Measurements from ENCODE around the gene NTN3. TPM values are rescaled to one million over a fixed set of nuclear protein-coding genes. Genes with fewer than 3 reads are reported as not detected.
"Not testable (repeated sequence)": the region's sequence is repeated elsewhere in the genome, so short reads cannot be mapped to it uniquely, and the experiment has no call there.

The NTN3 gene
- 0.44 TPM for polyA plus RNA-seq (2012; ENCODE audit: insufficient read depth, insufficient read length)

DNA sequence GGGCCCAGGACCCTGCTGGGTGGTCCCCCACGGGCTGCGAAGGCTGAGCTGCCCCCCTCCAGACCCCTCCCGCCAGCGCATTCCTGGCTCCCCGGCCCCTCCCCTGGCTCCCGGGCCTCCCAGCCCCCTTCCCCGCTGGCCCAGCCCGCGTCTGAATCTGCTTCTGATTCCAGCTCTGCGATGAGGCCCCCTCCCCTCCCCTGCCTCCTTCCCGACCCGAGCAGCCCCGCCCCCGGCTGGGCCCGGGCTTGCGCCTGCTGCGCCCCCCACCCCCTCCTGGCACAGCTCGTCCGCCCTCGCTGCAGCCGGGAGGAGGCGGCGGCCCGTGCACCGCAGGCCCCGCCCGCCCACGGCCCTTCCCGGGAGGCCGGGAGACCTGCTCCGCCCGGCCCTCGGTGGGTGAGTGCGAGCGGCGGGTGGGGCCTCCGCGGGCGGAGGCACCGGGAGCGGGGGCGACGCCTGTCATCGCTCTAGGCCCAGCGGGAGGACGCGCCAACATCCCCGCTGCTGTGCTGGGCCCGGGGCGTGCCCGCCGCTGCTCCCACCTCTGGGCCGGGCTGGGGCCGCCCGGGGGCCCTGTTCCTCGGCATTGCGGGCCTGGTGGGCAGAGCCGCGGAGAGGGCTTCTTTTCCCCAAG, at the start of gene NTN3:
TSS of gene NTN3 (plus strand) at position 282 of the 637 bp plus-strand sequence. CDS start 405 bp downstream, outside the sequence.
- DNase-seq (ENCODE audit: low read depth, low spot score), result no peak
- no peak within 1 kb of the TSS for H3K4me3 ChIP-seq (ENCODE audit: low read length)

DNA sequence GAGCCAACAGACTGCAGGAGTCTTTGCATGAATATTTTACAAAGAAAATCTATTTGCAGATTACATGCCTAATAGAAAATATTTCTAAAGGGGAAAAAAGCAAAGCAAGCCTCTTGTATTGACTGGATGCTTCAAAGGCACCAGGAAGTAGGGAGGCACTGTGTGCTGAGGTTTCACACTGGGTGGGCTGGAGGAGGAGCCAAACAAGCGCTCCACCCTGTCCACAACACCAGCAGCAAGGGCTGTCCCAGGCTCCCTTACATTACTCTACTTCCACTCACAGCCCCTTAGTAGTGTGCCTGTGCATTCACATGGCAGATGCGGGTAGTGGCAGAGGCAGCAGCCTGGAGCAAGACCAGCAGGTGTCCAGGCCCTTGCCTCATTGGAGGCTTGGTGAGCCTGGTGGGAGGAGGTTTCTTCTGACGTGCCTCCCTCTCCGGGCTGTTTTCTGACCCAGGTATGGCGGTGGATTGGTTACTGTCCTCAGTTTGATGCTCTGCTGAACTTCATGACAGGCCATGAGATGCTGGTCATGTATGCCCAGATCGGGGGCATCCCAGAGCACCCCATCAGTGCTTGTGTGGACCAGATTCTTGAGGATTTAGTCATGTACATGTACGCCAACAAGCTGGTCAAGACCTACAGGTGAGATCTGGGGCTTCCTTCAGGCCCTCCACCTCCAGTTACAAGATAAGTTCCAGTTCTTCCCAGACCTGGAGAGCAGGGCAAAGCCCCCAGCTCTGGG, 48.8 kb upstream of the NTN3 start:
- no peak overlapping the region for H3K4me3 ChIP-seq (ENCODE audit: low read length)
- DNase-seq (ENCODE audit: low read depth, low spot score), result no peak

DNA sequence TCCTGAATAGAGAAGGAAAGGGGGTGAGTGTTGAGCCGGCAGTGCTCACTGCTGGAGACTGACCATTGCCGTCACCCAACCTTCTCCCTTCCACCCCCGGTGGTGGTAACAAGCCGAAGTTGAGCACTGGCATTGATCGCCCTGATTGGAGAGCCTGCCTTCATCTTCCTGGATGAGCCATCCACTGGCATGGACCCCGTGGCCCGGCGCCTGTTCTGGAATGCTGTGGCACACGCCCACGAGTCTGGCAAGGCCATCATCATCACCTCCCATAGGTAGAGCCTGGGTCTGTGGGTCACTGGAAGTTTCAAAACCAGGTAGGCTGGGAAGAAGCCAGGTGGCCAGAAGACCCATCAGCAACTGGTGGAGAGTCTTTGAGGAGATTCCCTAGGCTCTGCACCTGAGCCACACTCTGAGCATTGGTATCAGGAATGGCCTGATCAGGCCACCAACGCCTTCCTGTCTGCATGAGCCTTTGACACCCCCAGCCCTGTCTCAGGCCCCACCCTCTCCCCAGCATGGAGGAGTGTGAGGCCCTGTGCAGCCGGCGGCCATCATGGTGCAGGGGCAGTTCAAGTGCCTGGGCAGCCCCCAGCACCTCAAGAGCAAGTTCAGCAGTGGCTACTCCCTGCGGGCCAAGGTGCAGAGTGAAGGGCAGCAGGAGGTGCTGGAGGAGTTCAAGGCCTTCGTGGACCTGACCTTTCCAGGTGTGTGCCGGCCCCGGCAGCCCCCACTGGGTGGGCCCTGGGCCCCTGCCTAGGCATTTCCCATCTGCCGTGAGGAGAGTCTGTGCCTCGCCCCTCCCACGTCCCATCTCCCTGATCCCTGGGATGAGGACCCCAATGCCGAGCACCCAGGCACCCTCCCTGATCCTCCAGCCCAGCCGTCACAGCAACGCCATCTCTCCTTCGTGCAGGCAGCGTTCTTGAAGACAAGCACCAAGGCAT, 46.8 kb upstream of the NTN3 start:
- no peak for DNase-seq (ENCODE audit: low read depth, low spot score)

DNA sequence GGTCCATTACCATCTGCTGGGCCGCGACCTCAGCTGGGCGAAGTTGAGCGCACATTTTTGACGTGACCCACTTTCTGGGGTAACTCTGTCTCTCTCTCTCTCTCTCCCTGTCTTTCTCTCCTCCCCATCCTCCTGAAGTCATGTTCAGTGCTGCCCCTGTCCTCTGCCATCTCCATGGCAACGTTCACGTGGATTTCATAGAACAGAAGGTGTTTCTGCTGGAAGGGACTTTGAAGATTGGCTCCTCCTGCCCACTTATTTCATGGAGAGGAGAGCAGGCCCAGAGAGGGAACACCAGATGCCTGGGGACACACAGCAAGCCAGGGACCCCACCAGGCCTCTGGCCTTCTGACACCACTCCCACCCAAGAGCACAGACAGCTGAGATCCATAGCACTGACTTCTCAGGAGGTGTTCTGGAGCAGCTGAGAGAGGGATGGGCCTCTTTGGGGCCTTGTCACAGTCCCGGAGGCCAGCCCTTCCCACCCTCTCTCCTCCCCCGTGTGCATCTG, 46.0 kb upstream of the NTN3 start:
- no peak for DNase-seq (ENCODE audit: low read depth, low spot score)
- no peak overlapping the region for H3K4me3 ChIP-seq (ENCODE audit: low read length)

More for the DNA sequence above, 46.8 kb upstream of the NTN3 start:
- H3K4me3 ChIP-seq (ENCODE audit: low read length), result no peak overlapping the region

DNA sequence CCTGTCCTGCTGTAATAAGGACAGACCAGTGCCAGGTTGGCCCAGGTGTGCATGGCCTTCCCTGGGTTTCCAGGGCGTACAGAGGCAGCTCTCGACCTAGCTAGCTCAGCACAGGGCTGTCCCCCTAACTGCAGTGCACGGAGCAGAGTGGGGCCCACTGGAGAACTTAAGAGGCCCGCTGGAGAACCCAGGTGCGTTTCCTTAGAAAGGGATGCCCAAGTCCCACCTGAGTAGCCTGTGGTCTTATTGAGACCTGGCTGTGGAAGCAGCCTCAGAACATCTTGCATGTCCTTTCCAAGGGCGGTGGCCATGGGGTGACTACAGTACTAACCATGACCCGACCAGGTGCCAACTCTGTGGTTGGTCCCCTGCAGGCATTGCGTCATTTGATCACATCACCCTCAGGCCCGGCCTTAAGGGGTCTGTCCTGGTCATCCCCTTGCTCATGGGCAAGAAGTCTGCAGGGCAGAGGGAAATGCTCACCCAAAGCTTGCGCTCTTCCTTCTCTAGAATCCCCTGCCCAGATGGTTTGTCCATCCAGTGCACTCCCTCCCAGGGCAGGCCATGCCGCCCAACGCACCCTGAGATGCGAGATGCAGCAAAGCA, 45.2 kb upstream of the NTN3 start:
- DNase-seq (ENCODE audit: low read depth, low spot score), result no peak
- H3K4me3 ChIP-seq (ENCODE audit: low read length), result no peak overlapping the region

DNA sequence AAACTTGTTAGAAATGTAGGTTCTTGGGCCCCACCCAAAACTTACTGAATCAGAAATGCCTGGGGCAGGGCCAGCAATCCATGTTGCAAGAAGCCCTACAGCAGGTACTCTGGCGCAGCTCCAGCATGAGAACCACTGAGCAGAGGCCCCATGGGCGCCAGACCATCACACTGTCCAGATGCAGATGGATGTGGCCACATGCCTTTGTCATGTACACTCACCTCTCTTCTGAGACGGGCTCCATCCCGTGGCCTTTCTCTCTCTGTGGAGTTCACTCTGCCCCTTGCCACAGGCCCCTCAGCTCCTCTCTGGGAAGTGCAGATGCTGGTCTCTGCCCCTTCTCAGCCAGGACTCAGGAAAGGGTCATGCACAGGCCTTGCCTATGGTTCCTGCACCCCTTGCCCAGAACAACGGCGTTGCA, 44.1 kb upstream of the NTN3 start:
- H3K4me3 ChIP-seq (ENCODE audit: low read length), result no peak overlapping the region
- no peak for DNase-seq (ENCODE audit: low read depth, low spot score)

DNA sequence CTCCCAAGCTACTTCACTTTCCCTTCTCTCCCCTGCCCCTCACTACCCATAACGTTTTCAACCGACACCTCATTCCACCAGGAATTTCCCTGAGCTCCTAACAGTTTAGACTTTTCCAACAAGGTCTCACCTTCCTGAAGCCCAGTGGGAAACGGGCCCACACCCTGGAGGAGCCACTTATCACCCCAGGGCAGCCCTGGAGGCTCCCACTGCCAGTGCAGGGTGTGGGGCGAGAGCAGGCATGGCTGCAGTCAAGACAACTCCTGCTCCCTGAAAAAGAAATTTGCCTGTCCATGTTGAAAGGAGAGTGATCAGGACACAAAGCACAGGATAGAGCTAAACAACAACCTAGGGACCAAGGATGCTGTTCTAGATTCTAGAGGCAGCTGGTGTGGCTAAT, 43.6 kb upstream of the NTN3 start:
- no peak overlapping the region for H3K4me3 ChIP-seq (ENCODE audit: low read length)
- DNase-seq (ENCODE audit: low read depth, low spot score), result no peak

DNA sequence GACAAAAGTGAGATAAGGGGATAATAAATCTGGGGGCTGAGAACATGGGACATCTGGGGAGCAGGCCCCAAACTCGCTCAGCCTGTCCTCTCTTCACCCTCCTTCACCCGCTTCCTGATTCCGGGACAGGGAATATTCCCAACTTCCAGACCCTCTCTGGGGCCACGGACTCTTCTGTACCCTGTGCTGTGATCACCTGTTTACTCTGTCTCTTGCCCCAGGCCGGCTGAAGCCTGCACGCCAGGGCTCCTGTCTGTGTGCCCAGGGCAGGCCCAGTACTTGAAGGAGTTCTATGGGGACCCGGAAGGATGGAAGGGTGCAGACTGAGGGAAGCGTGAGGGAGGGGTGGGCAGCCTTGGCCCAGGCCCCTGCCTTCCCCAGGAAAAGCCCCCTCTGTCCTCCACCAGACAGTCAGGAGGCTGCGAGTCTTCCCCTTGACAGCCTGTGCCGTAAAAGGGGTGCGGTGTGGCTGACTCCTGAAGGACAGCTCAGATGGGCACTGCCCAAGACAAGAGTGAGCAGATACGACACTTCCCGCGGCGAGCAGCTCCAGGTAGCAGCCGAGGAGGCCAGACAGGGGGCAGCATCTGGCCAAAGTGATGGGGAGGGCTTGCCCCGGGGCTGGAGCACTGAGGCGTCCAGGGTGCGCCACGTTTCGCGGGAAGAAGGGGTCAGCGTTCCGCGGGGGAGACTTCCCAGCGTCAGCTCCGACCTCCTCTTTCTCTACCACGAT, 42.9 kb upstream of the NTN3 start:
- peak overlapping the region; percentile 71 for H3K4me3 ChIP-seq (ENCODE audit: low read length)
- no peak for DNase-seq (ENCODE audit: low read depth, low spot score)

DNA sequence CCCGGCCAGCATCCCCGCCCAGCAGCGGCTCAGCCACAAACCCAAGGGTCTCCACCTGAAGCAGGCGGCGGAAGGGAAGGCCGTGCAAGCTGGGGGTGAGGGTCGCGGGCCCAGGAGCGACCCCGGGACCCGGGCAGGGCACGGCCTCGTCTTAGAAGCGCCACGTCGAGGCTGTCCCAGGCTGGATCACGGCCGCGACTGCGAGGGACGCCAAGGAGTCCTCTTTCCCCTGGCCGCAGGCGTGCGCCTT, 42.4 kb upstream of the NTN3 start:
- no peak for DNase-seq (ENCODE audit: low read depth, low spot score)
- peak overlapping the region; percentile 71 for H3K4me3 ChIP-seq (ENCODE audit: low read length)

DNA sequence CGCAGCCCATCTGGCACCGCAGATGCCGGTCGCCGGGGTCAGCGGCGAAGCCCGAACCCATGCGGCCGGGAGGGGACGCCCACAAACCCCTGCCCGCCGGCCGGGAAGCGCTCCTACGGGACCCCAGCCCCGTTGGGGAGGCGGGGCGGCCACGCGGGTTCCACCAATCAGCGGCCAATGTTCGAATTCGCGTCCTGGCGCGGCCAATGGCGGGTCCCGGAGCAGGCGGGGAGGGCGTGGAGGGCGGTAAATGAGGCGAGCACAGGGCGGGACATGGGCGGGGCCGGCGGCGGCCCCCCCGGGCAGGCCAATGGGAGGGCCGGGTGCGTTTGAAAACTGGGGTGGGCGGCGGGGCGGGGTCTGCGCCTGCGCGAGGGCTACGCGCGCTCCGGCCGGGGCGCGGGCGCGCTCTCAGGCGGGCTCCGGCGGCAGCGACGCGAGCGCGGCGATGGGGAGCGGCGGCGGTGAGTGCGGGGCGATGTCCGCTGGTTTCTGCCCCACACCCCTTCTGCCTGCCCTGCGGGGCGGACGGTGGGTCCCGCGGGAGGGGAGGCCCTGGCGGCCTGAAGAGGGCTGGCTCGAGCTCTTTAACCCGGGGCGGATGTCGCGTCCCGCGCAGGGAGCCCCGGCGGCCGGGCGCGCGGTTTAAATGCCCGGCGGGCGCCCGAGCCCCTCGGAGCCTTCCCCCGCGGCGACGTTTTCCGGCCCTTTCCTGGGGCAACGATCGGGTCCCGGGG, 41.9 kb upstream of the NTN3 start, which contains the start of gene CCNF:
TSS of gene CCNF (plus strand) at position 414 of the 737 bp plus-strand sequence. CDS start at position 449, 35 bp downstream.
- DNase-seq (ENCODE audit: low read depth, low spot score), result peak; percentile 92

DNA sequence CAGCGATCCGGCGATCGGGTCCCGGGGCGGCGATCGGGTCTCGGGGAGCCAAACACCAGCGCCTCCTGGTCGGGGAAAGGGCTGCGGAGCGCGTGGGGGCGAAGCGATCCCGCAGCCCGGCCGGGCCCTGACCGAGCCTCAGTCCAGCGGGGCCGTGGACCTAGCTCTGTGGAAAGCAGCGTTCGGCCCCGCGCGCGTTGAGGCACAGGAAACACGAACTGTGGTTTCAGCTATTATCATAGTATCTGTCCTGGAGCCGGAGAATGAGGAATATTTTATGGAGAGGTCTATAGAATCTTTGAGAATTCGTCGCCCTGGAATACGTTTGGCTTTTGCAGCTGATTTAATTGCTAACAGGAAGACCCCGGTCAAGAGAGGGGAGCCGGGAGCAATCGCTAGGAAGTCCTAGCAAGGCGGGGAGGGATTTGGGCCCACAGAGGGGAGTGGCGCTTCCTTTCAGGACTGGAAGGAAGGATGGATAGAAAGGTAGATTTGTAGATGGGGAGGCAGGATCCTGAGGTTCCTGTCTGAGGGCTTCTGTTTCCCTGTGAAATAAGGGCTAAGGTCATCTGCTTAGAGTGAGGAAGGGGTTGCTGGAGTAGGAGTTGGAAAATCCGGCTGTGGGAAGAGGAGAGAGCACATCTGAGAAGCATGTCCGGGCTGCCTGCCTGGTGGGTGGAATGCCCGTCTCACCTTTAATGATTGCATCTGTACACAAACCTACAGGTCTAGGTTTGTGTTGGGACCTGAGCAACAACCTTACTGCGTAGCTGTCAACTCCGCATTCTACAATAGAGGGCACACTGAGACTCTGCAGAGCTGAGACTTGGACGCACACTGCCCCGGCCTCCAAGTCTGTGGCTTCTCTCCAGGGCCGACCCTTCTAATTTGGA, 41.1 kb upstream of the NTN3 start:
- DNase-seq (ENCODE audit: low read depth, low spot score), result no peak
- H3K4me3 ChIP-seq (ENCODE audit: low read length), result peak overlapping the region; percentile 91

More for the DNA sequence above, 41.9 kb upstream of the NTN3 start, which contains the start of gene CCNF:
- H3K4me3 ChIP-seq (ENCODE audit: low read length), result peak within 1 kb of the TSS; percentile 91

DNA sequence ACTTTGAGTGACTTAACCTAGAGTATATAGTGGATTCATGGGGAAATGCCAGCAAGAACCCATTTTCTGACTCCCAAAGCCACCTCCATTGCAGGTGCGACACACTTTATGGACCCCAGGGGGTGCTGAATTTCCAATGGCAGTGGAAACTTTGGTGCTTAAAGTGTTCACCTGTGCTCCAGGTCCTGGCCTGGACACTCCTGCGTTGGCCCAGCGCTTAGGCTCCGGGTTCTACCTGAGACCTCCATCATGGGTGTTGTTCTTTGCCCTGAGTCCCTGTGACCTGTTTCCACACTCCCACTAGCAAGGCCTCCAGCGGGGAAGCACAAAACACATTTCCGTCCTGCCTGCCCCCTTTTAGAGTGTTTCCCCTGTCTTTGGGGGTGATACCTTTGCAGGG, 38.8 kb upstream of the NTN3 start:
- DNase-seq (ENCODE audit: low read depth, low spot score), result no peak
- no peak overlapping the region for H3K4me3 ChIP-seq (ENCODE audit: low read length)

DNA sequence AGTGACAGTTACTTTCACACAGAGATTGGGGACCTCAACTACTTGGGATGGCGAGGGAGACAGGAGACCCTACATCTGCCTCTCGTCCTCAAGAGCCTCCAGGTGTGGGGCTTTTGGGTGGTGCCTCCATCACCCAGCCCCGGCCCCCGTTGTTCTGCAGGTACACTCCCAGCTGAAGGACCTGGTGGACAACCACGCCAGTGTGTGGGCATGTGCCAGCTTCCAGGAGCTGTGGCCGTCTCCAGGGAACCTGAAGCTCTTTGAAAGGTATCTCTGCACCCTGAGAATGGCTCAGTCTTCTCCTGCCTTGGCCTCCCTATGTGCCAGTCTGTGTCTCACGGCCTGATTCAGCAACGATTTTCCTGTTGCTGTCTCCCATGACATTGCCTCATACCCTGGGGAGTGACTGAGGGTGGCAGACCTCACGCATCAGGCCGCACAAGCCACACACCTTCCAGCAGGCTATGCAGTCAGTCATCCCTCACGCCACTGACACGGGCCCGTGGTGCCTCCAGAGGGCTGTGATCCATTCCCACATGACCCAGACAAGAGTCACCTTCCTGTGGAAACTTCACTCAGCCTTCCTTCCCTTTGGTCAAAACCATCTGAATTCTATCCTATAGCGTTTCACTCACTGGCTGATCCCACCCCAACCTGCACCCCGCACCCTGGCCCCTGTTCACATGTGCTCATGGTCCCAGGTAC, 38.1 kb upstream of the NTN3 start:
- H3K4me3 ChIP-seq (ENCODE audit: low read length), result no peak overlapping the region
- no peak for DNase-seq (ENCODE audit: low read depth, low spot score)

DNA sequence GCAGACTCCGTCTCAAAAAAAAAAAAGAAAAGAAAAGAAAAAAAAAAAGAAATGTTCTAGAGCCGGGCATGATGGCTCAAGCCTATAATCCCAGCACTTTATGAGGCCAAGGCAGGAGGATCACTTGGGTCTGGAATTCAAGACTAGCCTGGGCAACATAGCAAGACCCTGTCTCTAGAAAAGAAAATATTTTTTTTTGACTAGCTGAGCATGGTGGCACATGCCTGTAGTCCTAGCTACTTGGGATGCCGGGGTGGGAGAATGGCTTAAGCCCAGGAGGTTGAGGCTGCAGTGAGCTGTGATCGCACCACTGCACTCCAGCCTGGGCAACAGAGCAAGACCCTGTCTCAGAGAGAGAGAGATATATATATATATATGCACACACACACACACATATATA, 35.9 kb upstream of the NTN3 start:
- DNase-seq (ENCODE audit: low read depth, low spot score), result not testable (repeated sequence)

DNA sequence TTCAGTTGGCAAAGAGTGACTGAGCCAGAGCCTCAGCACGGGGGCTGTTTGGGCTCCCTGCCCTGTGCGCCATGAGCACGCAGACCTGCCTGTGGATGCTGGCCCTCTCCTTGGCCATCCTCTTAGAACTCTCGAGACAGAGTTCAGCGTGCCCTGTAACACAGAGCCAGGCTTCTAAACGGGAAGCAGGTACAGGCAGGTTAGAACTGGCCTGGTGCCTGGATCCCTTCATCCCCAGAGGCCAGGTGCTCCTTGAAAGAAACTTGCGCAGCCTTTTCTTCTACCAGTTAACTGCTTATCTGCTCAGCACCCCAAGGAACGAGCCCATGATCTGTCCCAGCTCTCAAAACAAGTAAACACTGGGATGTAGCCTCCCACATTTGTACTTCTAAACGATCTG, 35.0 kb upstream of the NTN3 start:
- no peak for DNase-seq (ENCODE audit: low read depth, low spot score)
- no peak overlapping the region for H3K4me3 ChIP-seq (ENCODE audit: low read length)

More for the DNA sequence above, 35.9 kb upstream of the NTN3 start:
- H3K4me3 ChIP-seq (ENCODE audit: low read length), result not testable (repeated sequence)

DNA sequence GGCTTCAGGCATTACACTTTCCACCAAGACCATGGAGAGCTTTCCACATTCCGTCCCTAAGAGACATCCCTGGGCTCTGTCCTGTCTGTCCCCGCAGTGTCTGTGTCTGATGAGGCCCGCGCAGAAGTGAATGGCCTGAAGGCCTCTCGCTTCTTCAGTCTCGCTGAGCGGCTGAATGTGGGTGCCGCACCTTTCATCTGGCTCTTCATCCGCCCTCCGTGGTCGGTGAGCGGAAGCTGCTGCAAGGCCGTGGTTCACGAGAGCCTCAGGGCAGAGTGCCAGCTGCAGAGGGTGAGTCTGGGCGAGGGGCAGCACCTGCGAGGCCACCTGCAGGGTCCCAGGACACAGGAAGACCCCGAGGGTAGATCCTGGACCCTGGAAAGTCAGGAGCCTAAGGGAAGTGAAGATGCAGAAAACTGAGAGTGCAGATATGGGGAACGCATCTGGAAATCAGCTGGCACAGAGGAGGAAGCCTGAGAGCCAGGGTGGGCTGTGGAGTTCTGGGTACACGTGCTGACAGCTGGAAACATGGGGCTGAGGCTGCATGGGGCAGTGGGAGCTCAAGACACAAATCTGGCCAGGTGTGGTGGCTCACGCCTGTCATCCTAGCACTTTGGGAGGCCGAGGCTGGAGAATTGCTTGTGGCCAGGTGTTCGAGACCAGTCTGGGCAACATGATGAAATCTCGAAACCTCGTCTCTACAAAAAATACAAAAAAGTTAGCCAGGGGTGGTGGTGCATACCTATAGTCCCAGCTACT, 33.9 kb upstream of the NTN3 start:
- DNase-seq (ENCODE audit: low read depth, low spot score), result no peak
- H3K4me3 ChIP-seq (ENCODE audit: low read length), result no peak overlapping the region

Measured in Jurkat, Clone E6-1 (cell line).